GM10847 (cell line): ENCODE results near the gene NRXN3.

ENCODE experiments used
- POLR2A ChIP-seq: IDR thresholded peaks from 2 replicates; pipeline ENCODE4 v1.6.1; 2011; ENCODE audit not compliant: insufficient read length; ENCODE audit errors: extremely low read depth

Gene NRXN3

GRCh38 chr14:79562185-79562584, 1392.0 kb downstream of the NRXN3 start:
- TF ChIP-seq POLR2A = no peak

- no peak for TF ChIP-seq POLR2A
Measured at GRCh38 chr14:79564371-79564770, 1394.2 kb downstream of the NRXN3 start.

GRCh38 chr14:79567306-79567705, 1397.1 kb downstream of the NRXN3 start:
- TF ChIP-seq POLR2A = no peak

GRCh38 chr14:79568594-79568993, 1398.4 kb downstream of the NRXN3 start:
- TF ChIP-seq POLR2A = no peak

- no peak for TF ChIP-seq POLR2A
Measured at GRCh38 chr14:79569072-79569471, 1398.9 kb downstream of the NRXN3 start.

GRCh38 chr14:79570648-79571047, 1400.5 kb downstream of the NRXN3 start:
- TF ChIP-seq POLR2A = no peak

GRCh38 chr14:79571366-79571765, 1401.2 kb downstream of the NRXN3 start:
- no peak for TF ChIP-seq POLR2A

GRCh38 chr14:79573486-79573885, 1403.3 kb downstream of the NRXN3 start:
- TF ChIP-seq POLR2A = no peak

GRCh38 chr14:79575032-79575431, 1404.9 kb downstream of the NRXN3 start:
- TF ChIP-seq POLR2A = no peak

- TF ChIP-seq POLR2A = no peak
Measured at GRCh38 chr14:79576424-79576823, 1406.3 kb downstream of the NRXN3 start.

- TF ChIP-seq POLR2A = no peak
Measured at GRCh38 chr14:79578470-79578869, 1408.3 kb downstream of the NRXN3 start.

- no peak for TF ChIP-seq POLR2A
Measured at GRCh38 chr14:79580414-79580813, 1410.2 kb downstream of the NRXN3 start.

- TF ChIP-seq POLR2A = no peak
Measured at GRCh38 chr14:79580906-79581305, 1410.7 kb downstream of the NRXN3 start.

GRCh38 chr14:79581912-79582576, 1411.9 kb downstream of the NRXN3 start:
- TF ChIP-seq POLR2A = no peak

- no peak for TF ChIP-seq POLR2A
Measured at GRCh38 chr14:79583738-79584408, 1413.7 kb downstream of the NRXN3 start.

- TF ChIP-seq POLR2A = no peak
Measured at GRCh38 chr14:79584679-79585078, 1414.5 kb downstream of the NRXN3 start.

- no peak for TF ChIP-seq POLR2A
Measured at GRCh38 chr14:79585845-79586244, 1415.7 kb downstream of the NRXN3 start.

- no peak for TF ChIP-seq POLR2A
Measured at GRCh38 chr14:79586416-79586815, 1416.2 kb downstream of the NRXN3 start.
